Astrocyte of the cerebellum (primary cell): Measurements from ENCODE around the gene LEUTX.

Source experiments
- DNase-seq: peaks from one replicate; pipeline ENCODE4 v3.0.0-alpha.2; 2011; ENCODE audit warnings: low read depth
- H3K4me3 ChIP-seq: 2 replicates; pipeline ENCODE4 v1.5.1; 2011; ENCODE audit warnings: mild to moderate bottlenecking, low read depth, low read length, moderate library complexity
- CTCF ChIP-seq: IDR thresholded peaks from 2 replicates; pipeline ENCODE4 v1.5.1; 2012; ENCODE audit warnings: low read length, low read depth, moderate library complexity, mild to moderate bottlenecking; ENCODE audit errors: missing control alignments
- in situ Hi-C: cut with HindIII; loops from 2 replicates; pipeline ENCODE4 v1.10.0; 2017; ENCODE audit warnings: low sequenced_read_pairs

LEUTX gene

GRCh38 chr19:39817888-39818561 is 39.4 kb downstream of the LEUTX start:
- H3K4me3 ChIP-seq, result no peak overlapping the region
- in situ Hi-C loops, result no loop called here
- TF ChIP-seq CTCF, result no peak
- DNase-seq, result no peak

- in situ Hi-C loops, result no loop called here
These were observed 40.0 kb downstream of the LEUTX start for GRCh38 chr19:39818626-39819097.

GRCh38 chr19:39819786-39820185 is 41.1 kb downstream of the LEUTX start:
- DNase-seq, result no peak
- TF ChIP-seq CTCF, result no peak
- in situ Hi-C loops, result no loop called here

More at GRCh38 chr19:39818626-39819097, 40.0 kb downstream of the LEUTX start:
- no peak for DNase-seq
- H3K4me3 ChIP-seq, result no peak overlapping the region
- no peak for TF ChIP-seq CTCF

DNA sequence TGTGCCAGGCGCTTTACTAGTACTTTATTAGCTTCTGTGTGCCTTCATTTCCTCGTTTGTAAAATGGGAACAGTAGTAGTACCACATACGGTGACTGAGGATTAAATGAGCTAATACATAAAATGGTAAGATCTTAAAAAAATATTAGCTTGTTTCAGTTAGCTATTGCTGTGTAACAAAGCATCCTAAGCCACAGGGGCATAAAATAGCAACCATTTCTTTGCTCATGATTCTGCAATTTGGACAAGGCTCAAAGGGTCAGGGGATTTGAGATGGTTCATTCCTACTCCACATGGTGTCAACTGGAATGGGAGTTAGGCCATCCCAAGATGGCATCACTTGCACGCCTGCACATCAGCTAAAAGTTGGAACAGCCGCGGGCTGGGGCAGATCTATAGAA is 42.0 kb downstream of the LEUTX start:
- DNase-seq, result no peak
- no peak overlapping the region for H3K4me3 ChIP-seq
- in situ Hi-C loops, result no loop called here
- no peak for TF ChIP-seq CTCF

More at GRCh38 chr19:39819786-39820185, 41.1 kb downstream of the LEUTX start:
- H3K4me3 ChIP-seq, result no peak overlapping the region

DNA sequence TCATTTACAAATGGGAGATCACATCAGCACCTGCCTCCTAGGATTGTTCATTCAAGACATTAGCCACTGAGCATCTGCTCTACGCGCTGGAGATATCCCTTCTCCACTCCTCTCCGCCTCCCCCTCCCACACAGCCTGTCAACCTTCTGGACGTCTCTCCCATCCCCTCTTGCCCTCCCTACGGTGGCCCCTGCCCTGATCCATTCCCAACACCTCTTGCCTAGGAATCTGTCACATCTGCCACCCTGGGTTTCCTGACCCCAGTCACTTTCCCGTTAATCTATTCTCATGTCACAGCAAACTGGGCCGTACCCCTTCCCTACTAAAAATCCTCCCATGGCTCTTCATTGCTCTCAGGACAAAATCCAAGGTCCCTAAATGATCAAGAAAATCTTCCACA is 45.0 kb downstream of the LEUTX start:
- peak overlapping the region; percentile 84 for H3K4me3 ChIP-seq
- in situ Hi-C loops, result no loop called here
- TF ChIP-seq CTCF, result no peak
- no peak for DNase-seq

DNA sequence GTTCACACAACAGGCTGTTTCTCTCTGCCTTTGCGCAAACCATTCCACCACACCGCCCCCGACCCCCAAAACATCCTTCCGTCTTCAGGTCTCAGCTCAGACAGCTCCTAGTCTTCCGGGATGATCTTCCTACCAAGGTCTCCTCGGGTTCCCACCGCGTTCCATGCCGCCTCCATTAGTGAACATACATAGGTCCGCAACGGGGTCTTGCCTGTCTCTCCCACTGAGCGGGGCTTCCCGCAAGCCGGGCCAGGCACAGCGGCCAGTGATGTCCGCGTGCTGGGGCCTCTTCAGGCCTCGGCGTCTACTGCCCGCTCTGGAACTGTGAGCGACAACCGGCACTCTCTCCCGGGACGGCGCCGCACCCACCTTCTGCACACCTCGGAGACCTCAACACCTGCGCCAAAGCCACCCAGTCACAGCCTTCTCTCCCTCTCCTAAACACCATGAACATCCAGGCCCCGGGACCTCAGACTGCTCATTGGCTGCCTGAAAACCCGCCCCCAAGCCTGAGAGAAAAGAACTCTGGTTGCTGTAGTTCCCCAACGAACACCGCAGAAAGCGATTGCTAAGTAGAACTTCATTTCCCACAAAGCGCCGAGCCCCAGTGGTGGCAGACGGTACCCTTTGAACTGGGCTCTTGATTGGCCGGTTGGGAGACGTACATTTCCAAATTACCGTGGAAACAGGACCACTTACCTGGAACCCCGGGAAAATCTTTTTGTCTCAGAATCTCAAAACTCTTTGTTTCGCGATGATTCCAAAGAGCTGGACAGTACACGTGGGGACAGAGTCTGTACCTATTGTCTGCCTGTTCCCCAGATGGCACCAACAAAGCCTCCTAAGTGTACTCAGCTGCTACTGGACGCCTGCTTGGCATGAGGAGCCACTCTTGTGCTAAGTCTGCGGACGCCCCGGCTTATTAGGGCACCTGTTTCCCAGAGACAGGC is 45.8 kb downstream of the LEUTX start:
- peak; percentile 86 for DNase-seq
- in situ Hi-C loops, result no loop called here
- peak overlapping the region; percentile 84 for H3K4me3 ChIP-seq
- no peak for TF ChIP-seq CTCF
